ENCODE measurements around the gene CYP2A13.
"Not testable (repeated sequence)": the region's sequence is repeated elsewhere in the genome, so short reads cannot be mapped to it uniquely, and the experiment has no call there.

CYP2A13 gene, protein sequence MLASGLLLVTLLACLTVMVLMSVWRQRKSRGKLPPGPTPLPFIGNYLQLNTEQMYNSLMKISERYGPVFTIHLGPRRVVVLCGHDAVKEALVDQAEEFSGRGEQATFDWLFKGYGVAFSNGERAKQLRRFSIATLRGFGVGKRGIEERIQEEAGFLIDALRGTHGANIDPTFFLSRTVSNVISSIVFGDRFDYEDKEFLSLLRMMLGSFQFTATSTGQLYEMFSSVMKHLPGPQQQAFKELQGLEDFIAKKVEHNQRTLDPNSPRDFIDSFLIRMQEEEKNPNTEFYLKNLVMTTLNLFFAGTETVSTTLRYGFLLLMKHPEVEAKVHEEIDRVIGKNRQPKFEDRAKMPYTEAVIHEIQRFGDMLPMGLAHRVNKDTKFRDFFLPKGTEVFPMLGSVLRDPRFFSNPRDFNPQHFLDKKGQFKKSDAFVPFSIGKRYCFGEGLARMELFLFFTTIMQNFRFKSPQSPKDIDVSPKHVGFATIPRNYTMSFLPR

DNA sequence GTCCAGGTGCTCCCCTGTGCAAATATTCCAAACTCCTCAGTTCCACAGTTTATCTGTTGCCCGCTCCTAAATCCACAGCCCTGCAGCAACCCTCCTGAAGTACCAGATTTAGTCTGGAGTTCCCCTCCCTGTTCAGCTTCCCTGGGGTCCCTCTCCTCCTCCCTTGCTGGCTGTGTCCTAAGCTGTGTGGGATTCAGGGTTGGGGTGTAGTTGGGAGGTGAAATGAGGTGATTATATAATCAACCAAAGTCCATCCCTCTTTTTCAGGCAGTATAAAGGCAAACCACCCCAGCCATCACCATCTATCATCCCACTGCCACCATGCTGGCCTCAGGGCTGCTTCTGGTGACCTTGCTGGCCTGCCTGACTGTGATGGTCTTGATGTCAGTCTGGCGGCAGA is at the start of gene CYP2A13:
TSS of gene CYP2A13 (plus strand) at position 301 of the 400 bp plus-strand sequence. CDS start at position 322, 21 bp downstream.
- DNase-seq: no peak

DNA sequence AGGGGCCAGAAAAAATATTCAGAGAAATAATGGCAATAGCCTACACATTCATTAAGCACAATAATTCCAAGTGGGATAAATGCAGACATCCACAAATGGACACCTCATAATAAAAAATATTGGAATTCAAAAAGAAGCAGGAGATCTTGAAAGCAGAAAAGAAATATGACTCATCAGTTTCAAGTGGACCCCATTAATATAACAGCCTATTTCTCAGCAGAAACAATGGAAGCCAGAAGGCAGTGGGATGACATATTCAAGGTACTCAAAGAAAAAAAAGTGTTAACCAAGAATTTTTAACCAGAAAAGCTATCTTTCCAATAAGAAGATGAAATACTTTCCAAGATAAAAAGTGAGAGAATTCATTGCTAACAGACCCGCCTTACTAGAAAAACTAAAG is 48.4 kb upstream of the CYP2A13 start:
- no peak for DNase-seq

- not testable (repeated sequence) for DNase-seq
Measured at GRCh38 chr19:41045095-41045494, 43.2 kb upstream of the CYP2A13 start.

DNA sequence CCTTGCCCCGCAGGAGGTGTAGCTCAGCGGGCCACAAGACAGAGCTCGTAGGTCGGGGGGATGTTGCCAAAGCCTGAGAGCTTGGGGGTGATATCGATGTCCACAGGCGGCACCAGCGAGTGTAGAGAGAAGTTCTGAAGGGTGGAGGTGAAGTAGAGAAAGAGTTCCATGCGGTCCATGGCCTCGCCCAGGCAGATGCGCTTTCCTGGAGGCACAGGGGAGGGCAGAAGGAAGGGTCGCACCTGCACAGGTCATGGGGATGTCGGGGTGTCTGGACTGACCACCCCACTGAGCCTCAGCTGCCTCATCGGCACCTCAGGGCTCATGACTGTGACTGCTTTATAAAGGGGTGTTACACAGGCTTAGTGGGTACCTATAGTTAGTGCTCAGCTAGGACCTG is 37.8 kb upstream of the CYP2A13 start:
- DNase-seq: no peak

- not testable (repeated sequence) for DNase-seq
Measured at GRCh38 chr19:41052162-41052561, 36.1 kb upstream of the CYP2A13 start.

DNA sequence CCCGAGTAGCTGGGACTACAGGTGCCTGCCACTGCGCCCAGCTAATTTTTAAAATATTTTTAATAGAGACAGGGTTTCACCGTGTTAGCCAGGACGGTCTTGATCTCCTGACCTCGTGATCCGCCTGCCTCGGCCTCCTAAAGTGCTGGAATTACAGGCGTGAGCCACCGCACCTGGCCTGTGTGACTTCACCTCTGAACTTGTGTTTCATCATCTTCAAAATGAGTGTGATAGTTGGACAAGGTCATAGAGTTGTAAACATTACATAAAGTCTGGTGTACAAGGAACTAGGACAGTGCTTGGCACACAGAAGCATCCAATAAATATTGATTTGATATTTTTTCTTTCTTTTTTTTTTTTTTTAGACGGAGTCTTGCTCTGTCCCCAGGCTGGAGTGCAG is 34.9 kb upstream of the CYP2A13 start:
- not testable (repeated sequence) for DNase-seq

- DNase-seq: peak; percentile 6
Measured at GRCh38 chr19:41064974-41065569, 23.2 kb upstream of the CYP2A13 start.

DNA sequence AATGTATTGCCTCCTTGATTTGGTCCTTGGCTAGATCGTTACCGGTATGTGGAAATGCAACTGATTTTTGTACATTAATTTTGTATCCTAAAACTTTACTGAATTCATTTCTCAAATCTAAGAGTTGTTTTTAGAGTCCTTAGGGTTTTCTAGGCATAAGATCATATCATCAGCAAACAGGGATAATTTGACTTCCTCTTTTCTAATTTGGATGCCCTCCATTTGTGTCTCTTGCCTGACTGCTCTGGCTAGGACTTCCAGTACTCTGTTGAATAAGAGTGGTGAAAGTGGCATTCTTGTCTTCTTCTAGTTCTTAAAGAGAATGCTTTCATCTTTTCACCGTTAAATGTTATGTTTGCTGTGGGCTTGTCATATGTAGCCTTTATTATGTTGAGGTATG is 12.0 kb upstream of the CYP2A13 start:
- DNase-seq: no peak

DNA sequence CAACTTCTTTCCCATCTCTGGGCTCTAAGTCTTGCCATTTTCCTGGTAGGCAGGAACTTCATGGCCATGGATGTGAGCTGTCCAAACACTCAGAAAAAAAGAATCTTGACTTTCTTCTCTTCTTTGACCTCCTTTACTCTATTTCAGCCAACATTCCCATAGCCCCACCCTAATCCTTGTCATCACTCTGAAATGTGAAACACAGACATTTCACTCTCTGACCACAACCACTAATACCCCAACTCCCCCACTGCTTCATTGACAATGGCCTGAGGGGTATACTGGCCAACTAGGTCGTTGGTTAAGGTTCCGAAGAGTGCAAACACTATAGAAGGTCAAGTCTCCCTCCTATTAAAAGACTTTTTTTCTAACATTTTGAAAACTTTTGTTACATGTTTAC is 4.7 kb upstream of the CYP2A13 start:
- no peak for DNase-seq

DNA sequence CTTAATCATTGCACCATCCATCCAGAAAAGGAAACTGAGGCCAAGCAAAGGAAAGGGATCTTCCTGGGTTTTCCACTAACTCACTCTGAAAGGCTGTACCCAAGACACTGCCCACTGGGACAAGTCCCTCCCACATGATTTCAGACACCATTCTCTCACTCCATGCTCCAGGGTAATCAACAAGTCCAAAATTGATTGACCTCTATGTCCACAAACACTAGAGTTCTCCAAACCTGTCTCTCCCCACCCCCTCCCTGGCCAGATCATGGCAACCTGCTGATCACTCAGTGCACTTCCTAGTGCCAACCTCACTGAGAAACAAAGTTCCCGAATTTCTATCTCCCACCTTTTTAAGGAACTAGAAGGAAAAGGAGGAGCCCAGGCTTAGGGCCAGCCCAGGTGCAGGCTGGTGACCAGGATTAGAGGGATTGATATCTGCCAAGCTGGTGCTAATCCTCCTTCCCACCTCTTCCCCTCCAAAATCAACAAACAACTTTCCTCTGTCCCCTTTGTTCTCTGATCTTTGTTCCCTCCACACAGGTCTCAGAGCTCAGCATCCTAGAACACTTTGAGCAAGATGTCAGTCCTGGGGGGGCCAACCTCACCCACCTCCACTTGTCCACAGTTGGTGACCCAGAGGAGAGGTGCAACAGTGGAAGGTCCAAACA is 2.4 kb upstream of the CYP2A13 start:
- DNase-seq: no peak

GRCh38 chr19:41089959-41090358 is 1.7 kb downstream of the CYP2A13 start:
- no peak for DNase-seq

GRCh38 chr19:41095703-41096102 is 7.5 kb downstream of the CYP2A13 start:
- DNase-seq: no peak

DNA sequence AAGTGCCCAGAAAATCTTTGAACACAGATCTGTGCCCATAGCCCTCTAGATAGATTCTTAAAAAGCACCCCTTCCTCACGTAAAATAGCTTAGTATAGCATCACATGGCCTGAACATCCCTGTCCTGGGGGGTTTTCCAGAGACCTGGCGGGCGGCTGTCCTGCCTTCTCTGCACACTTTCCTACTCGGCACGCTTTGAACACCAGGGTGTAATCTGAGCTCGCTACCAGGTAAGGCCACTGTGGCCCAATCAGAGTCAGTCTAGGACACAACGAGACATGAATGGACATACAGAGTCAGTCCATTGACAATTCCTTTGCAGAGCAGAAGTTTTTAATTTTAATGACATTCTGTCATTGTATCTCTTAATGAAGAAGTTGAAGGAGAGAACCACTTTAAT is 8.1 kb downstream of the CYP2A13 start:
- no peak for DNase-seq

DNA sequence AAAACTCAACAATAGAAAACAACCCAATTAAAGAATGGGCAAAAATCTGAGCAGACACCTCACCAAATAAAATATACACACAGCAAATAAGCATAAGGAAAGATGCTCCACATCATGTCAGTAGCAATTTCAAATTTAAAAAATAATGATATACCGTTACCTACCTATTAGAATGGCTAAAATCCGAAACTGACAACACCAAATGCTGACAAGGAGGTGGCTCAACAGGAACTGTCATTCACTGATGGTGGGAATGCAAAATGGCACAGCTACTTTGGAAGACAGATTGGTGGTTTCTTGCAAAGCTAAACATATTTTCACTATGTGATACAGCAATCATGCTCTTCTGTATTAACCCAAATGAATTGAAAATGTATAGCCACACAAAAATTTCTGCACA is 9.1 kb downstream of the CYP2A13 start:
- no peak for DNase-seq

- DNase-seq: no peak
Measured at GRCh38 chr19:41098762-41099161, 10.5 kb downstream of the CYP2A13 start.

GRCh38 chr19:41102210-41102609 is 14.0 kb downstream of the CYP2A13 start:
- DNase-seq: not testable (repeated sequence)

DNA sequence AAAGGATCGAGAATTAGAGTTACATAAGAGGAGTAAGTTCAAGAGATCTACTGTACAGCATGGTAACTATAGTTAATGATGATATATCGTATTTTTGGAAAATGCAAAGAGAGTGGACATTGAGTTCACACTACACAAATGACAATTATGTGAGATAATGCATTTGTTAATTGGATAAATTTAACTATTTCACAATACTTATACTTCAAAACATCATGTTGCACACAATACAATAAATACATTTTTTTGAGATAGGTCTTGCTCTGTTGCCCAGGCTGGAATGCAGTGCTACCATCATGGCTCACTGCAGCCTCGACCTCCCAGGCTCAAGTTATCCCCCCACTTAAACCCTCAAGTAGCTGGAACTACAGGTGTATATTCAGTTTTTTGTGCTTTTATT is 17.9 kb downstream of the CYP2A13 start:
- DNase-seq: no peak

DNA sequence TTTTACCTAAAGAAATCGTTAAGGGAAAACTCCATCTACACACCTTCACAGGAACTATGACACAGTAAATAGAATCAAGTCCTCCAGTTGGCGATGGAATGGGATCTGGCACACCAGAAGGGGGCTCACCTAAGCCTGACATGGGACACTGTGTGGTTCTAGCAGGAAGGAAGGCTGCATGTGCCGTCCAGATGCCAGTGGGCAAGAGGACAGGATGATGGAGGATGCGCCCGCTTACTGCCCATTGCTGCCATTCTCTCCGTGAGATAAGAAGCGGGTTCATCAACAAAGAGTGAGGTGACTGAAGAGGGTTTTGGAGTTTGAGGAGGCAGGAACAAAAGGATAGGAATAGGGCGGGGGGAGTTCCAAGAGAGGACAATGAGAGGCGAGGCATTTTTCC is 23.0 kb downstream of the CYP2A13 start:
- no peak for DNase-seq

DNA sequence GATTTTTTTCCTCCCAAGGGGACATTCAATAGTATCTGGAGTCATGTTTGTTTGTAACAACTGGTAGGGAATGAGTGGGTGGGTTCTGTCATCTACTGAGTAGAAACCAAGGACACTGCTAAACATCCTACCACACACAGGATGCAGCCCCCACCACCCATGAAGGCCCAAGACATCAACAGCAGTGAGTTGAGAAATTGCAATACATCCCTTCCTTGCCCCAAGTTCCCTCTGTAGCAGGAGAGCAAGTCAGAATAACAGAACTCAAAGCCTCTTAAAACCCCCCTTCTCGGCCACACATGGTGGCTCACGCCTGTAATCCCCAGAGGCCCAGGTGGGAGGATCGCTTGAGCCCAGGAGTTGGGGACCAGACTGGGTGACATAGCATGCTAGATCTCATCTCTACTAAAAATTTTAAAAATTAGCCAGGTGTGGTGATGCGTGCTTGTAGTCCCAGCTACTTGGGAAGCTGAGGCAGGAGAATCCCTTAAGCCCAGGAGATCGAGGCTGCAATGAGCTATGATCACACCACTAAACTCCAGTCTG is 23.6 kb downstream of the CYP2A13 start:
- DNase-seq: no peak

DNA sequence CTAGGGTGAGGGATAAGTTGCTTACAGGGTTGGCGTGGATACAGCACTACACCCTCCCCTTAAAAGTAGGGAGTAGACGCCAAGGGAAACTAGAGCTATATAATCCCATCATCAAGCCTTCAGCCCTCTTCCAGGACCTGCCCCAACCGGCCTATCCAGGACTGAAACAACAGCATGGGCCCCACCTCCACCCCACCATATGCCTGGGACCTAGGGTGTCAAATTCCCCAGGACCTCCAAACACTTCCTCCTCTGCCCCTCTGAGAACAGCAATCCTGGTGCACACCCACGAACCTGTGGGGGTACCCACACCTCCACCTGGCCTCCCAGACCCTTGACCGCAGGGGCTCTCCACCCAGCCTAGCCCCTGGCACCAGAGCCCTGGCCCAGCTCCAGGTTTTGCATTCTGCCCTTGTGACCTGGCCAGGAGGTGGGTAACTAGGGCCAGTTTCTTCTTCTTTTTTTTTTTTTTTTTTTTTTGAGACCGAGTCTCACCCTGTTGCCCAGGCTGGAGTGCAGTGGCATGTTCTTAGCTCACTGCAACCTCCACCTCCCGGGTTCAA is 24.6 kb downstream of the CYP2A13 start:
- DNase-seq: no peak

- DNase-seq: no peak
Measured at GRCh38 chr19:41114132-41114531, 25.9 kb downstream of the CYP2A13 start, which contains the start of gene CYP2F1. Gene CYP2F1 (plus strand): TSS chr19:41114432. CDS start chr19:41116189, 1,757 bp downstream.

DNA sequence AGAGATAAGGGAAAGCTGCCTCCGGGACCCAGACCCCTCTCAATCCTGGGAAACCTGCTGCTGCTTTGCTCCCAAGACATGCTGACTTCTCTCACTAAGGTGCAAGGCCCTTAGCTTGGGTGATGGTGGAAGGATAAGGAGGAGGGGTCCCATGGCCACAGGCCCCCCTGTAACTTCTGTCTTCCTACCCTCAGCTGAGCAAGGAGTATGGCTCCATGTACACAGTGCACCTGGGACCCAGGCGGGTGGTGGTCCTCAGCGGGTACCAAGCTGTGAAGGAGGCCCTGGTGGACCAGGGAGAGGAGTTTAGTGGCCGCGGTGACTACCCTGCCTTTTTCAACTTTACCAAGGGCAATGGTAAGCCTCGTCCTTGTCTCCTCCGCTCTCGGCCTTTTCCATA is 28.0 kb downstream of the CYP2A13 start:
- no peak for DNase-seq

Measured in fibroblast of upper back skin (primary cell).